ENCODE results near the gene INPP5D. TPM values are rescaled to one million over a fixed set of nuclear protein-coding genes. Genes with fewer than 3 reads are reported as not detected.

The INPP5D gene
- total RNA-seq, 2 donors from 2014 or later = 0.66 to 3.0 TPM

DNA sequence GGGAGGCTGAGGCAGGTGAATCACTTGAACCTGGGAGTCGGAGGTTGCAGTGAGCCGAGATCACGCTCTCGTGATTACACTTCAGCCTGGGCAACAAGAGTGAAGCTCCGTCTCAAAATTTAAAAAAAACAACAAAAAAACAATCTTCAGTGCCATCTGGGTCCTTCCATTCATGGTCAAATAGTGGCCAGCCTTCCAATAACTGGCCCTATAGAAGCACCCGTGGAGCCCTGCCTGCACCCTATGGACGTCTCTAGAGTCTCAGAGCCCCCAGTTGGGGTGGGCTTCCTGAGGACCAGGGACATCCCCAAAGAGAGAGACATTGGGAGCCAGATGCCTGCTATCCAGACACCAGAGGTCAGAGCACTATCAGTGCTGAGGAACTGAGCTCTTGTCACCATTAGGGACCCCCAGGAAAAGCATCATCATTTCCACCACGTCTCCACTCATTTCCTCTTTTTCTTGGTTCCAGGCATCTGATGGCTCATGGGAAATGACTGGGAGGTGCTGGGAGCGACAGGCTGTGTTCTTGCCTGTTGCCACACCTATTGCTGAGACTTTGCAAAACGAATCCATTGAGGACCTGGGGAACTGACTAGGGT is 18.3 kb upstream of the INPP5D start:
- Histone ChIP-seq H3K27ac (ENCODE audit: low read depth, low read length) (no peak overlapping the region), H3K9ac (ENCODE audit: extremely low read depth, low read length, poor library complexity, severe bottlenecking) (no peak overlapping the region), H3K27me3 (ENCODE audit: control insufficient read depth, insufficient read depth, low read length, poor library complexity, severe bottlenecking) (no peaks in the 10 kb centered on the region), H3K4me3 (ENCODE audit: low read length) (no peak overlapping the region), H3K36me3 (ENCODE audit: control insufficient read depth, insufficient read depth, low read length) (no peaks in the 10 kb centered on the region), H3K4me1 (ENCODE audit: control insufficient read depth, insufficient read depth, low read length) (no peaks in the 10 kb centered on the region), H3K9me3 (ENCODE audit: control insufficient read depth, low read length) (no peaks in the 10 kb centered on the region)
- Mint-ChIP-seq H3K9me3 (no peaks in the 10 kb centered on the region), H3K27me3 (ENCODE audit: insufficient read depth) (no peaks in the 10 kb centered on the region), H3K4me1 (no peaks in the 10 kb centered on the region), H3K27ac (no peak overlapping the region), H3K4me3 (no peak overlapping the region), H3K36me3 (ENCODE audit: low read depth) (no peaks in the 10 kb centered on the region)
- TF ChIP-seq, protein P1, sequence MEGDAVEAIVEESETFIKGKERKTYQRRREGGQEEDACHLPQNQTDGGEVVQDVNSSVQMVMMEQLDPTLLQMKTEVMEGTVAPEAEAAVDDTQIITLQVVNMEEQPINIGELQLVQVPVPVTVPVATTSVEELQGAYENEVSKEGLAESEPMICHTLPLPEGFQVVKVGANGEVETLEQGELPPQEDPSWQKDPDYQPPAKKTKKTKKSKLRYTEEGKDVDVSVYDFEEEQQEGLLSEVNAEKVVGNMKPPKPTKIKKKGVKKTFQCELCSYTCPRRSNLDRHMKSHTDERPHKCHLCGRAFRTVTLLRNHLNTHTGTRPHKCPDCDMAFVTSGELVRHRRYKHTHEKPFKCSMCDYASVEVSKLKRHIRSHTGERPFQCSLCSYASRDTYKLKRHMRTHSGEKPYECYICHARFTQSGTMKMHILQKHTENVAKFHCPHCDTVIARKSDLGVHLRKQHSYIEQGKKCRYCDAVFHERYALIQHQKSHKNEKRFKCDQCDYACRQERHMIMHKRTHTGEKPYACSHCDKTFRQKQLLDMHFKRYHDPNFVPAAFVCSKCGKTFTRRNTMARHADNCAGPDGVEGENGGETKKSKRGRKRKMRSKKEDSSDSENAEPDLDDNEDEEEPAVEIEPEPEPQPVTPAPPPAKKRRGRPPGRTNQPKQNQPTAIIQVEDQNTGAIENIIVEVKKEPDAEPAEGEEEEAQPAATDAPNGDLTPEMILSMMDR (conservative IDR thresholded peaks at IDR 0.05) = no peak
- DNase-seq = peak; percentile 10
- 90 to 92% methylated on average over 8 to 10 of the region's 10 CpGs for WGBS, 2 experiments (ENCODE audit: insufficient coverage in 1 of 2, insufficient read length in 1 of 2)

DNA sequence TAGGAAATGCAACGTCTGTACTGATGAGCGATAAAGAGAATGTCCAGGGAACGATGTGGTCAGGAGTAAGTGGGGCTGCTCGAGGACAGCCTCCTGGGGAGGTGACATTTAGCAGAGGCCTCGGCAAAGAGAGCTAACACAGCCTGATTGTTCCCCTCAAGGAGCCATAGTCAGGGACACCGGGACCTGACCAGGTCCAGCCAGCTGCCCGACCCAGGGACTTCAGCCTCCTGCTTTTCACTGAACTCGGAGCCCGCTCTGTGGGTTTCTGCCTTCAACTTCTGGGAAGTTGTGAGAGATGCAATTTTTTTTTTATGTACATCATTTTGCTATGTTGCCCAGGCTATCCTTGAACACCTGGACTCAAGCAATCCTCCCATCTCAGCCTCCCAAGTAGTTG is 17.6 kb upstream of the INPP5D start:
- Histone ChIP-seq H3K27ac (ENCODE audit: low read depth, low read length) (no peak overlapping the region), H3K36me3 (ENCODE audit: control insufficient read depth, insufficient read depth, low read length) (no peaks in the 10 kb centered on the region), H3K4me1 (ENCODE audit: control insufficient read depth, insufficient read depth, low read length) (no peaks in the 10 kb centered on the region), H3K27me3 (ENCODE audit: control insufficient read depth, insufficient read depth, low read length, poor library complexity, severe bottlenecking) (no peaks in the 10 kb centered on the region), H3K9ac (ENCODE audit: extremely low read depth, low read length, poor library complexity, severe bottlenecking) (no peak overlapping the region), H3K9me3 (ENCODE audit: control insufficient read depth, low read length) (no peaks in the 10 kb centered on the region), H3K4me3 (ENCODE audit: low read length) (no peak overlapping the region)
- Mint-ChIP-seq H3K27ac (no peak overlapping the region), H3K4me1 (no peaks in the 10 kb centered on the region), H3K4me3 (no peak overlapping the region), H3K9me3 (no peaks in the 10 kb centered on the region), H3K27me3 (ENCODE audit: insufficient read depth) (no peaks in the 10 kb centered on the region), H3K36me3 (ENCODE audit: low read depth) (no peaks in the 10 kb centered on the region)
- TF ChIP-seq, protein P1 (conservative IDR thresholded peaks at IDR 0.05) = no peak
- WGBS, 2 experiments (ENCODE audit: insufficient coverage in 1 of 2, insufficient read length in 1 of 2) = 92 to 95% methylated on average over 8 to 9 of the region's 9 CpGs
- DNase-seq = no peak

DNA sequence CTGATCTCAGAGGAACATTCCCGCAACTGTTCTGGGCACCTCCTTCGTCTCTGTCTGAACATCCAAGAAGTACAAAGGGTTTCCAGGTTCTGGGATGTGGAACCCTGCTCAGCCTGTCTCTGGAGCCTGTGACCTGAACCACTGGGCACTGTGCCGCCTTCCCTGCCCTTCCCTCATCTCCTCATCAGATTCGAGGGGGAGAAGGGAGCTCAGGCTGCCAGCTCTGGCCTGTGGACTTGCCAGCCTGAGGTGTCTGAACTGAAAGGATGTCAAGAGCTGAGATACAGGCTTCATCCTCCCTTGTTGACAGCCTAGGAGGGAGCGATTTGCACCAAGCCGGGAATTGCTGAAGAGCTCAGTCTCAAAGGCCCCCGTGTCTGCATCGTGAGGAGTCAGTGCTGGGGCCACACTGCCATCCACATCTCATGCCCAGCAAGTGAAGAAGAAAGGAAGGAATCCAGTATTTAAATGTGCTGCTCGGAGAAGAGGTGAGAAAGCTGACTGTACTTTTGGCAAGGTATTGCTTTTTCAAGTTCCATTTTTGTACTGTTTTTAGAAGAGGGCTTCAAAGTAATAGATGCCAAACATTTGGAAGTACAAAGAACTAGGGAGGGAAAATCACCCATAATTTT is 15.1 kb upstream of the INPP5D start:
- 89% methylated on average over 9 of the region's 9 CpGs for WGBS, 2 experiments (ENCODE audit: insufficient coverage in 1 of 2, insufficient read length in 1 of 2)

More for the DNA sequence above, 15.1 kb upstream of the INPP5D start:
- no peaks in the 10 kb centered on the region for H3K9me3 Mint-ChIP-seq
- no peak overlapping the region for H3K27ac ChIP-seq (ENCODE audit: low read depth, low read length)
- no peaks in the 10 kb centered on the region for H3K4me1 ChIP-seq (ENCODE audit: control insufficient read depth, insufficient read depth, low read length)
- no peak overlapping the region for H3K4me3 ChIP-seq (ENCODE audit: low read length)
- no peak overlapping the region for H3K27ac Mint-ChIP-seq
- H3K36me3 Mint-ChIP-seq (ENCODE audit: low read depth) = no peaks in the 10 kb centered on the region
- TF ChIP-seq, protein P1 (conservative IDR thresholded peaks at IDR 0.05) = no peak
- H3K4me3 Mint-ChIP-seq = no peak overlapping the region
- H3K27me3 ChIP-seq (ENCODE audit: control insufficient read depth, insufficient read depth, low read length, poor library complexity, severe bottlenecking) = no peaks in the 10 kb centered on the region
- no peaks in the 10 kb centered on the region for H3K9me3 ChIP-seq (ENCODE audit: control insufficient read depth, low read length)
- no peak for DNase-seq
- peaks cover 8% of the 10 kb centered on the region for H3K4me1 Mint-ChIP-seq
- H3K9ac ChIP-seq (ENCODE audit: extremely low read depth, low read length, poor library complexity, severe bottlenecking) = no peak overlapping the region
- peaks cover 8% of the 10 kb centered on the region for H3K27me3 Mint-ChIP-seq (ENCODE audit: insufficient read depth)
- H3K36me3 ChIP-seq (ENCODE audit: control insufficient read depth, insufficient read depth, low read length) = no peaks in the 10 kb centered on the region
